Ishikawa (cell line): ENCODE results near the gene NT5C.
A peak's percentile ranks its signal among the peaks of the same experiment; 100 is the strongest.

Experiments used
- EGR1 ChIP-seq: IDR thresholded peaks from 2 replicates; pipeline ENCODE4 v1.6.1; 2012
- RAD21 ChIP-seq: IDR thresholded peaks from 2 replicates; pipeline ENCODE4 v1.6.1; 2012; ENCODE audit warnings: low read depth
- REST ChIP-seq: IDR thresholded peaks from 2 replicates; pipeline ENCODE4 v1.6.1; 2012; ENCODE audit warnings: low read depth, mild to moderate bottlenecking
- TAF1 ChIP-seq: IDR thresholded peaks from 2 replicates; pipeline ENCODE4 v1.6.1; 2012; ENCODE audit warnings: low read depth, mild to moderate bottlenecking
- TEAD4 ChIP-seq: IDR thresholded peaks from 2 replicates; pipeline ENCODE4 v1.6.1; 2012
- YY1 ChIP-seq: IDR thresholded peaks from 2 replicates; pipeline ENCODE4 v1.6.1; 2012; ENCODE audit warnings: low read depth

GRCh38 chr17:75113798-75114551 lies 17.6 kb downstream of the NT5C start:
- TF ChIP-seq TEAD4 (no peak), TAF1 (no peak), REST (no peak), RAD21 (peak; percentile 95), EGR1 (no peak), YY1 (no peak)
